GM18520 (cell line): ENCODE results near the gene CDC73.
"Not testable (repeated sequence)": the region's sequence is repeated elsewhere in the genome, so short reads cannot be mapped to it uniquely, and the experiment has no call there.

Experiments
- ATAC-seq: cut with Tn5 transposase; IDR thresholded peaks from one replicate; pipeline ENCODE4 v1.9.1; 2021; ENCODE audit not compliant: unreplicated experiment

The CDC73 gene

GRCh38 chr1:193113992-193114332 lies 7.9 kb upstream of the CDC73 start:
- ATAC-seq = no peak

- ATAC-seq = no peak
These were observed 7.2 kb upstream of the CDC73 start for GRCh38 chr1:193114485-193115095.

DNA sequence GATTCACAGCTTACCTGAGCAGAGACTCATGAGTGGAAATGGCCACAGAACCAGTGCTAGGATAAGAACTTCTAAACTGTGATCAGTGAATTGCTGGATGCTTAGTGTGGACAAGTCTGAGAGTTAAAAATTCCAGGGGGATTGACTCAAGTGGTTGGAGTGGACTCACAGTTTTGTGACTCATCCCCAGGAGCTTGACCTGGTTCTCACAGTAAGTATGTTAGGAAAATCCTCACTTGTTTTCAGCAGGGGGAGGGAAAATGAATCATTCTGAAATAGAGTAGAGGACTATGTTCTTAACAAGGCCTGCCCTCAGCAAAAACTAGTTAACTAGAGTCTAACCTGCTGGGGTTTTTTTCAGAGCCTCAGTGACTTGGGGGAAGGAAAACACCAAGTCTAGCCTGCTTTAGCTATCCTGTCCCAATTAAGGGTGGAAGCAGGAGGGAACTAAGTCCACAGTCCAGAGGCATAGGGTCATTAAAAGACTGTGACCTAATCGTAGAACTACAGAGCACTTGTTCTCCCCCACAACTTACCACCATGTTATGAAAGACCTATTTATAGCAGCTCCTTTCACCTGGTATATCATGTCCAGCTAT lies 6.1 kb upstream of the CDC73 start:
- no peak for ATAC-seq

DNA sequence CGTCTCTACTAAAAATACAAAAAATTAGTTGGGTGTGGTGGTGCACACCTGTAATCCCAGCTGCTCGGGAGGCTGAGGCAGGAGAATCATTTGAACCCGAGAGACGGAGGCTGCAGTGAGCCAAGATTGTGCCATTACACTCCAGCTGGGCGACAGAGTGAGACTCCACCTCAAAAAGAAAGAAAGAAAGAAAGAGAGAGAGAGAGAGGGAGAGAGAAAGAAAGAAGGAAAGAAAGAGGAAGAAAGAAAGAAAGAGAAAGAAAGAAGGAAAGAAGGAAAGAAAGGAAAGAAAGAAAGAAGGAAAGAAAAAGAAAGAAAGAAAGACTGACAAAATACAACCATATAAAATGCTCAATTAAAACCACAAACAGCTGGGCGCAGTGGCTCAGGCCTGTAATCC lies 4.7 kb upstream of the CDC73 start:
- ATAC-seq = not testable (repeated sequence)

DNA sequence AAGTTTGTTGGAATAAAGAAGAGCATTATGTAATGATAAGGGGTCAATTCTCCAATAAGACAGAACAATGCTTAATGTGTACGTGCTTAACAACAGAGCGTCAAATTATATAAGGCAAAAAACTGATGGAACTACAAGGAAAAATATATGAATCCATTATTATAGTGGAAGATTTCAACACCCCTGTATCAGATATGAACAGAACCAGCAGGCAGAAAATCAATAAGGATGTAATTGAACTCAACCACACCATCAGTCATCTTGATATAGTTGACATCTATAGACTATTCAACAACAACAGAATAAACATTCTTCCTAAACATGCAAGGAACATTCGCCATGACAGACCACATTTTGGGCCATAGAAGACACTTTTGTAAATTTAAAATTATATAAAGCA lies 3.6 kb upstream of the CDC73 start:
- ATAC-seq = no peak

DNA sequence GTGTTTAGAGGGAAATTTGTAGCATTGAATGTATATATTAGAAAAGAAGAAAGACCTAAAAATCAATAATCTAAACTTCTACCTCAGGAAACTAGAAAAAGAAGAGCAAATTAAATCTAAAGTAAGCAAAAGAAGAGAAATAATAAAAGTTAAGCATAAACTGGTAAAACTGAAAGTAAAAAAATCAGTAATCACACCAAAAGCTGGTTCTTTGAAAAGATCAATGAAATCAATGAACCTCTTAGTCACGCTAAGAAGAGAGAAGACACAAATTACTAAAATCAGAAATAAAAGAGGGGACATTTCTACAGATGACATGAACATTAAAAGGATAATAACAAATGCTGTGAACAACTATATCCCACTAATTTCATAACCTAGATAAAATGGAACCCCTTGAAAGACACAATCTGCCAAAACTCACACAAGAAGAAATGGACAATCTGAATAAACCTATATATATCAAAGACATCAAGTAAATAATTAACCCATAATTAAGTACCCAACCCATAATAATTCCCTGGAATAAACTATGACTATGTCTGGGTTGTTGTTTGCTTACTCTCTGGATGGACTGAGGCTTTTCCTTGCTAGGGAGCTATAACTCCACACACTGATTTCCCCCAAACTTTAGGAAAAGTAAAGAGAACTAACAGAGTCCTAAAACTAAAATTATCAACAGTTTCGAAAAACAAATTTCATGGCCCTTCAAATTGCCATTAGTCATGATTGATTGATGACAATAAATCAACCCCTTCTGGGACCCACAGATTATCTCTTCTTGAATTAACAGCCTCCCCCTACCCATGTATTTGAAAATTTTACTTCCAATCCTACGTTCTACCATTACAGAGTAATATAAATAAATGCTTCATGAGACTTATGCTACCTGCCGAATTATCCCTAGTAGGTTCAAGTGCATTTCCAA lies 2.8 kb upstream of the CDC73 start:
- no peak for ATAC-seq

DNA sequence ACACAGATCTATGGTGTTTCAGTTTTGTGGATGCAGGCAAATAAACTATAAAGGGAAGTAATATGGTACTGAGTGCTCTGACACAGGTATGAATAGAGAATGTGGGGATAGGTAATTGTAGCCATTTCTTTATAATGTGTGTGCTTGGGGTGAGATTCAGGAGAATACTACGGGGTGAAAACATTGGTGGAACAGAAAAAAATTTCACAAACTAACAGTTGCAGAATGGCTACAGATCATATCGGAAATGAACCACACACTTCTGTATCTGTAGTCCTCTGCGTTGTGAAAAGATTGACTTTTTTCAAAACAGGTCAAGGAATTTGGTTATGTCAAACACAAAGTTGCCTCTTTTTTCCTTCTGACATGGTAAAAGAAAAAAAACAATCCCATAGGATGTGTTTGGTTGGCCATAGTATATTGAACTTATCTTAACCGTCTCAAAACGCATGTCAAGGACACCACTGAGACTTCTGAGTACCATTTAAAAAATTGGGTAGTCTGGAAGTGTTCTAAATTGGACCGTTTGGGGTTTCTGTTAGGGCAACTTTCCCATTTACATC lies 1.1 kb upstream of the CDC73 start:
- no peak for ATAC-seq

DNA sequence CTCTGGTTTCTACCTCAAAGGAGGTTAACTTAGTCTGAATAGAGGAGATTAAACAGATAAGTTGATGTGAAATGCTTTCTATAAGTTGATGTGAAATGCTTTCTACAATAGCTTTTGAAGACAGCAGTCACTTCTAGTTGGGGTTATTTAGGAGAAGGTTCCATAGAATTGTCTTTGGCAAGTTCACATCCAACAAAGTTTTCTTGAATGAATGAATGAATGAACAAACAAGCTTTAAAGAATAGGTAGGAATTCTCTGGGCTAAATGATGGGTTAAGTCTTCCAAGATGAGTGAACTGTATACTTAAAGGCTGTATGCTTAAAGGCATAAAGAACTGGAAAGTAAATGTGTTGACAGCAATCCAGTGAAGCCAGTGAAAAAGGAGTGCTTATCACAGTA lies 1.9 kb downstream of the CDC73 start:
- no peak for ATAC-seq

GRCh38 chr1:193125369-193125768 lies 3.5 kb downstream of the CDC73 start:
- no peak for ATAC-seq

- ATAC-seq = peak; percentile 75
These were observed 9.5 kb downstream of the CDC73 start for GRCh38 chr1:193131266-193131860.

GRCh38 chr1:193140254-193140653 lies 18.4 kb downstream of the CDC73 start:
- ATAC-seq = no peak

DNA sequence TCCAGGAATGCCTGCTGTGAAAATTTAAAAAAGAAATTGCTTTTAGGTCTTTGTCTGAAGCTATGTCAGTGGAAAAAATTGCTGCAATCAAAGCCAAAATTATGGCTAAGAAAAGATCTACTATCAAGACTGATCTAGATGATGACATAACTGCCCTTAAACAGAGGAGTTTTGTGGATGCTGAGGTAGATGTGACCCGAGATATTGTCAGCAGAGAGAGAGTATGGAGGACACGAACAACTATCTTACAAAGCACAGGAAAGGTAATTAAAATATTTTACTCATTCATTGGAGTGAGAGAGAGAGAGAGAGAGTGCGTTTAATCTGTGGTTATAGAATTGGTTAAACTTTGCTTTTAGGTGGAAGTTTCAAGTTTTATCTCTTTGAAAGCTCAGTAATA lies 20.0 kb downstream of the CDC73 start:
- no peak for ATAC-seq

DNA sequence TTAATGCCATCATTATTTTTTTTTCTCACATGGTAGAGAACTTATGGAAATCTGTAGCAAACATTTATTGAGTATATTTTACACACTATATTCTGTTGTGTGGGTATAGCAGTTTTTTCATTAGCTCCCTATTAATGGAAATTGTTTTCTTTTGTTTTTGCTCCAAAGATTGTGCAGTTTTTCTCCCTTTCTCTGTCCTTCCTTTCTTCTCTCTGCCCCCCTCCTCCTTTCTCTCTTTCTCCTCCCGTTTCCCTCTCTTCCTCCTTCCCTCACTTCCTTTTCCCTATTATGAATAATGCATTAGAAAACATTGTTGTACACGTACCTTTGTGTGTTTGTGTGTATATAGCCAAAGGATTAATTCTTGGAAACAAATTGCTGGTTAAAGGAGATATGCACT lies 20.6 kb downstream of the CDC73 start:
- ATAC-seq = no peak

GRCh38 chr1:193143285-193143684 lies 21.5 kb downstream of the CDC73 start:
- no peak for ATAC-seq

- ATAC-seq = no peak
These were observed 22.6 kb downstream of the CDC73 start for GRCh38 chr1:193144361-193144938.

DNA sequence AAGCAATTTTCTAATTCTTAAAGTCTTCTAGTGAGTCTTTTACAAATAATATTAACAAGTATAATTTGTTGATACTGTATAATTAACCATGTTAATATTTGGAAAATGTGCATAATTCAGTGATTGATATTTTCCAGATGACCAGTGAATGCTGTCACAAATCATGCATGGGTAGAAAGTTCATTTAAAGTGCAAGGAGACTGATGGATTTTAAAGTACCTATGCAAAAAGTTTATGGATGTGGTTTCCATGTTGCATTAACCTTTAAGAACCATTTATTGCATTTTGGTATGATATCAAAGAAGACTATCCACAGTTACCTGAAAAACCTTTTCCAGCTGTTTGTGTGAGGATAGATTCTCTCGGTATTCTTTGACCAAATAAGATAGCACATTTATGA lies 23.2 kb downstream of the CDC73 start:
- no peak for ATAC-seq

DNA sequence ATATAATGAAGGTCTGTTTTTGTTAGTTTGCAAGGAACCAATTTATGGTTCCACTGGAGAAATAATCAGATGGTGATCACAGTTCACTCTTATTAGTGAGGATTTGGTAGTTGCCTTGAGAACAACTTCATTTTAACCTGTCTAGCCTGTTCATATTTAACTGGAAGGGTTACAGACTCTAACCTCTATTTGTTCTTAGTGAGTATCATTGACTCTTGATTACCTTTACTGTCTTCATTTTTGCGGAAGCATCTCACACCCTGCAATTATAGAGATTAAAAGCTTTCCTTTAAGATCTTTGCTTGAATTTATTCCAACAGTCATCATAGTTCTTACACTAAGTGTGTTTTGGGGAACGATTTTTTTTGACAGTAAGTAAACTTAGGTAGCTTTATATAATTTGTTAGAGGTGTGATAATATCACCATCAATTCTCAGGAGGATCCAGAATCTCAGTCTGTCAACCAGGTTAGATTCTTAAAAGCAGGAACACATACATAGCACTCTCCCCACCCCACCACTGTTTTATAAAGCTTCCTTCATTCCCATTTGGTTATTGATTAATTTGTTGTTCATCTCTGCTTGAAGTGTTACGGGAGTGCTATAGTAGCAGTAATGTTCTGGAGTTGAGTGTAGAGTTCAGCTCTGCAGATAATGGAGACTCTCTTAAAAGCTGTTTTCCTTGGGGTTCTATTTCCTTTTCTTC lies 34.4 kb downstream of the CDC73 start:
- no peak for ATAC-seq

GRCh38 chr1:193156822-193157142 lies 35.0 kb downstream of the CDC73 start:
- no peak for ATAC-seq

DNA sequence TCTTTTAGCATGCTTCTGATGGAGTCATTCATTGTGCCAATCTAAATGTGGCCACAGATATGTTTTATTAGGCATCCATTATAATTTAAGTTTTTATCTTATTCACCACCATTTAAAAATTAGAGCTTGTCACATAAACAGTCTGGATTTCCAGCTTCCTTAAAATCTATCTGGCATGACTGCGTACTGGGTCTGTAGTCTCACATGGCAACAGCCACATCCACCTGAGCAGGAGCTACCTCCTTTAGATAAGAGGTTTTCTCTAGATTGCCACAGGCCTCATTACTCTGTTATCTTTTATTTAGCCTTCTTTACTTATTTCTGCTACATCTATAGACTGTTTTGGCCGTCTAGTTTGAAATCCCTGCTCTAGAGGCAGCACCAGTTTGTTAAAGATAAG lies 35.5 kb downstream of the CDC73 start:
- no peak for ATAC-seq

GRCh38 chr1:193176113-193176512 lies 54.3 kb downstream of the CDC73 start:
- no peak for ATAC-seq

DNA sequence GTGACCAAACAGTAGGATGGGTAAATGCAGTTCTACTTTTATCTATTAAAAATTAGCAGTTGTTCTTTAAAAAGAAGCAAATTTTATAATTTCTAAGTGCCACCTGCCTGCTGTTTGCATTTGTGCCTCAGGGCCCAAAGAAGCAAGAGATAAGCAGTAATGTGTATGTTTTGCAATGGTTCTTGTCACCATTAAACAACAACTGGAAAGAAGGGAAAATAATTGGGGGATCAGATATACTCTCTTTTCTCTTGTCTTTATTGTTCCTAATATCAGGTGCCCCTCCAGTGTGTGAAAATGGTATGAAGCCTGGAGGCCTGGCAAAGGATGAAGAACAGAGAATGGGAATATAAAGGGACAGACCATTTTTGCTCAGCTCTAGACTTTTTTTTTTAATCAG lies 55.0 kb downstream of the CDC73 start:
- ATAC-seq = no peak
